H1 (cell line): ENCODE measurements around the gene COL6A2. TPM values are rescaled to one million over a fixed set of nuclear protein-coding genes. Genes with fewer than 3 reads are reported as not detected.

Source experiments
- CTCF ChIA-PET: fragments of 300-600 bp; sonication (Branson Sonifier 250); formaldehyde crosslinking; loops from one replicate; lab custom pipeline; 2021; ENCODE audit not compliant: partially characterized antibody; lab: Charles Lee
- POLR2A ChIA-PET: fragments of 300-600 bp; sonication (Branson Sonifier 250); formaldehyde crosslinking; loops from one replicate; lab custom pipeline; 2021; ENCODE audit warnings: inconsistent platforms; ENCODE audit not compliant: partially characterized antibody; lab: Charles Lee
- DNase-seq, 2 experiments: peaks; one replicate each; pipeline versions ENCODE4 v3.0.0 to v3.0.0-alpha.2; 2010 to 2022; ENCODE audit warnings: low spot score in 2 of 2, low read depth in 1 of 2, mixed read lengths in 1 of 2
- FAIRE-seq: peaks from 2 replicates; lab custom pipeline; 2011; peaks lifted over from hg19 to GRCh38; lab: Jason Lieb, UNC
- H2AFZ ChIP-seq: 2 replicates; pipeline ENCODE4 v1.8.1; 2012; ENCODE audit warnings: low read length, inconsistent platforms
- H2AK5ac ChIP-seq: 2 replicates; pipeline ENCODE4 v1.6.1; 2013; ENCODE audit warnings: low read depth, low read length
- H2BK120ac ChIP-seq: replicated peaks from 2 replicates; pipeline ENCODE3; 2013; ENCODE audit warnings: low read depth, low read length, inconsistent platforms
- H2BK12ac ChIP-seq: 2 replicates; pipeline ENCODE4 v1.6.1; 2013; ENCODE audit warnings: low read depth, low read length
- H2BK15ac ChIP-seq: 2 replicates; pipeline ENCODE4 v1.6.1; 2013; ENCODE audit warnings: low read length
- H2BK20ac ChIP-seq: 2 replicates; pipeline ENCODE4 v1.6.1; 2013; ENCODE audit warnings: low read length
- H2BK5ac ChIP-seq: 2 replicates; pipeline ENCODE4 v1.6.1; 2013; ENCODE audit warnings: low read depth, low read length
- H3K14ac ChIP-seq: 2 replicates; pipeline ENCODE4 v1.6.1; 2013; ENCODE audit warnings: inconsistent platforms; ENCODE audit not compliant: insufficient read length
- H3K18ac ChIP-seq: 2 replicates; pipeline ENCODE4 v1.6.1; 2013; ENCODE audit warnings: low read length; ENCODE audit errors: extremely low read depth
- H3K23ac ChIP-seq: 2 replicates; pipeline ENCODE4 v1.6.1; 2013; ENCODE audit warnings: inconsistent platforms; ENCODE audit not compliant: insufficient read length
- H3K23me2 ChIP-seq: 2 replicates; pipeline ENCODE4 v1.6.1; 2013; ENCODE audit warnings: low read depth, low read length
- H3K27ac ChIP-seq: 2 replicates; pipeline ENCODE4 v1.6.1; 2011; ENCODE audit warnings: low read depth, low read length, inconsistent platforms
- H3K27me3 ChIP-seq, 4 experiments: replicated peaks in 1 of 4; 1 replicate in 1 of 4; 2 replicates in 3 of 4; pipeline versions ENCODE4 v1.6.1 to v1.8.1; 2011 to 2013; ENCODE audit warnings: low read length in 3 of 4, mild to moderate bottlenecking in 3 of 4, inconsistent platforms in 2 of 4, mixed read lengths in 2 of 4, moderate library complexity in 1 of 4; ENCODE audit not compliant: control insufficient read depth in 3 of 4, insufficient read depth in 3 of 4; ENCODE audit errors: extremely low read depth in 1 of 4
- H3K36me3 ChIP-seq, 4 experiments: 2 replicates each; pipeline versions ENCODE4 v1.6.1 to v1.8.1; 2011 to 2013; ENCODE audit warnings: mild to moderate bottlenecking in 4 of 4, low read length in 3 of 4, moderate library complexity in 2 of 4, control low read depth in 1 of 4, inconsistent platforms in 1 of 4; ENCODE audit not compliant: insufficient read depth in 4 of 4, control insufficient read depth in 2 of 4
- H3K4ac ChIP-seq: replicated peaks from 2 replicates; pipeline ENCODE3; 2013; ENCODE audit warnings: low read length, low read depth, mixed read lengths, inconsistent platforms; ENCODE audit not compliant: insufficient read length
- H3K4me1 ChIP-seq, 4 experiments: replicated peaks in 1 of 4; 1 replicate in 1 of 4; 2 replicates in 3 of 4; pipeline versions ENCODE4 v1.6.1 to v1.8.1; 2011 to 2013; ENCODE audit warnings: low read length in 3 of 4, inconsistent platforms in 2 of 4, mixed read lengths in 1 of 4; ENCODE audit not compliant: insufficient read depth in 4 of 4, control insufficient read depth in 3 of 4
- H3K4me2 ChIP-seq, 2 experiments: 2 replicates each; pipeline versions ENCODE4 v1.6.1 to v1.8.1; 2011 to 2013; ENCODE audit warnings: low read depth in 2 of 2, low read length in 2 of 2, control low read depth in 1 of 2, inconsistent platforms in 1 of 2, mild to moderate bottlenecking in 1 of 2; ENCODE audit not compliant: insufficient read depth in 1 of 2
- H3K4me3 ChIP-seq, 4 experiments: fragments of 200-600, 300-600 bp in 1 of 4; sonication (generic), shearing (Covaris generic), sonication (Bioruptor Twin) in 1 of 4; 2 replicates each; pipeline versions ENCODE4 v1.5.1 to v1.8.1; 2011 to 2016; ENCODE audit warnings: low read length in 4 of 4, low read depth in 3 of 4, control low read depth in 2 of 4, inconsistent platforms in 2 of 4, mild to moderate bottlenecking in 2 of 4, mixed read lengths in 1 of 4, moderate library complexity in 1 of 4; ENCODE audit not compliant: insufficient read depth in 2 of 4; ENCODE audit errors: extremely low read depth in 1 of 4
- H3K56ac ChIP-seq: replicated peaks from 2 replicates; pipeline ENCODE3; 2013; ENCODE audit warnings: low read depth, mild to moderate bottlenecking, mixed read lengths, low read length, inconsistent platforms; ENCODE audit not compliant: insufficient read length
- H3K79me1 ChIP-seq: 2 replicates; pipeline ENCODE4 v1.6.1; 2013; ENCODE audit warnings: low read depth, low read length, control low read depth
- H3K79me2 ChIP-seq, 2 experiments: 2 replicates each; pipeline versions ENCODE4 v1.6.1 to v1.8.1; 2012 to 2013; ENCODE audit warnings: low read length in 2 of 2, mild to moderate bottlenecking in 2 of 2, inconsistent platforms in 1 of 2; ENCODE audit not compliant: insufficient read depth in 2 of 2, control insufficient read depth in 1 of 2
- H3K9ac ChIP-seq, 4 experiments: replicated peaks in 1 of 4; 1 replicate in 1 of 4; 2 replicates in 3 of 4; pipeline versions ENCODE4 v1.6.1 to v1.8.1; 2011 to 2013; ENCODE audit warnings: low read depth in 3 of 4, low read length in 3 of 4, control low read depth in 2 of 4, mild to moderate bottlenecking in 2 of 4, moderate library complexity in 2 of 4, inconsistent platforms in 1 of 4; ENCODE audit errors: extremely low read depth in 1 of 4
- H3K9me3 ChIP-seq, 2 experiments: 2 replicates each; pipeline versions ENCODE4 v1.6.1 to v1.8.1; 2012 to 2013; ENCODE audit warnings: mild to moderate bottlenecking in 2 of 2, moderate library complexity in 2 of 2, control low read depth in 1 of 2, inconsistent platforms in 1 of 2, low read depth in 1 of 2, low read length in 1 of 2, mixed read lengths in 1 of 2; ENCODE audit not compliant: insufficient read depth in 2 of 2
- H4K20me1 ChIP-seq, 2 experiments: replicated peaks in 1 of 2; 2 replicates each; pipeline versions ENCODE3 to v1.8.1; 2011 to 2013; ENCODE audit warnings: inconsistent platforms in 2 of 2, low read length in 2 of 2, mild to moderate bottlenecking in 1 of 2; ENCODE audit not compliant: insufficient read depth in 2 of 2, control insufficient read depth in 1 of 2
- H4K5ac ChIP-seq: 2 replicates; pipeline ENCODE4 v1.6.1; 2013; ENCODE audit warnings: low read length, low read depth, mixed read lengths, inconsistent platforms; ENCODE audit not compliant: insufficient read length
- H4K8ac ChIP-seq: 2 replicates; pipeline ENCODE4 v1.8.0; 2013; ENCODE audit warnings: mild to moderate bottlenecking, moderate library complexity, low read length, inconsistent platforms; ENCODE audit not compliant: insufficient read depth; ENCODE audit errors: extremely low read depth
- H4K91ac ChIP-seq: replicated peaks from 2 replicates; pipeline ENCODE3; 2013; ENCODE audit warnings: low read length, mixed read lengths, inconsistent platforms; ENCODE audit not compliant: insufficient read length
- CHD2 ChIP-seq: IDR thresholded peaks from 2 replicates; pipeline ENCODE4 v1.6.1; 2012; ENCODE audit warnings: low read length, improper control_type of control experiment
- SIN3A ChIP-seq, 2 experiments: IDR thresholded peaks in 1 of 2; conservative IDR thresholded peaks in 1 of 2; 2 replicates each; pipeline ENCODE4 v1.6.1; 2011 to 2012; ENCODE audit warnings: low read length in 2 of 2, improper control_type of control experiment in 1 of 2, low read depth in 1 of 2, mild to moderate bottlenecking in 1 of 2
- TAF7 ChIP-seq: optimal IDR thresholded peaks from 2 replicates; pipeline ENCODE3; 2011; ENCODE audit warnings: low read depth, mild to moderate bottlenecking, inconsistent platforms, low read length, moderate library complexity, borderline replicate concordance
- WGBS, 2 experiments: shearing (Covaris generic) in 1 of 2; methylation state at CpG; one replicate each; pipeline versions ENCODE4 v1.1.6 to v1.1.7; 2013 to 2015; ENCODE audit warnings: low lambda C conversion rate in 2 of 2, mixed read lengths in 2 of 2, inconsistent platforms in 1 of 2, low coverage in 1 of 2, missing lambda C conversion rate in 1 of 2; ENCODE audit not compliant: insufficient replicate concordance in 2 of 2, insufficient coverage in 1 of 2, insufficient read length in 1 of 2; ENCODE audit errors: extremely low coverage in 1 of 2, missing lambda C conversion rate in 1 of 2; 5-methylcytosine and 5-hydroxymethylcytosine counted together
- polyA plus RNA-seq, 7 experiments: library from polyadenylated mRNA; depleted of rRNA in 3 of 7; stranded (reverse) in 5 of 7; unstranded in 2 of 7; fragments of >200 nt in 5 of 7; fragments of 200-250 nt in 2 of 7; gene quantifications; 1 replicate in 5 of 7; 2 replicates in 1 of 7; 4 replicates in 1 of 7; pipeline versions ENCODE4 v1.2.1 to v1.2.3, GENCODE V29; 2011 to 2013; ENCODE audit warnings: missing spikeins in 2 of 7, mixed read lengths in 2 of 7
- total RNA-seq: library from RNA; stranded (reverse); fragmentation: NEBNext Ultra II Directional; extraction: Animal tissue kit (Norgen Biotek cat#: 25700); gene quantifications from 2 replicates; pipeline ENCODE4 v1.2.1, GENCODE V29; 2021

COL6A2 gene
- total and polyA plus RNA-seq, 2 of the 8 experiments (the other 6 are each of a cell fraction or from before 2014, with no cell fraction given), result 60.1 to 62.7 TPM

DNA sequence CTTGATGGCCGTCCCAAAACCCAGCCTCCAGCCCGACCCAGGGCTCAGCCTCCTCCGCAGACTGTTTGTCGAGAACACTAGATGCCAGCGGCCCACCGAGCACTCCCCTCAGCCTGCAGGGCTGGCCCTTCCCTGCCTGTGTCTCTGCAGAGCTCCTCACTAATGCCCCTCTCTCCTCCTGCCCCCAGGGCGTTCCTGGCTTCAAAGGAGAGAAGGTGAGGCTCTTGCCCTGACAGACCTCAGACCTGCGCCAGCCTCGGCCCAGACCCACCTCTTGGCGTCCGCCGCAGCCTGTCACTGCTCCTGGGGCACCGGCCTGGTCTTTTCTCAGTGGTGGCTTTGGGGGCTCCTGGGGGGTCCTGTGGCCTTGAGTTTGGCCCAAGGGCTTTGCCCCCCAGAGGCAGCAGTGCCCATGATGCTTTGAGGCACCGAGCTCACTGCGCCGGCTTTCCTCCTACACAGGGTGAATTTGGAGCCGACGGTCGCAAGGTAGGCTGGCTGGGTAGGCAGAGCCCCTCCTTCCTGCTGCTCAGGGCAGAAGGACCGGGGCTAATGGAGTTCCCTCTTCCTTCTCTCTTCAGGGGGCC is 18.4 kb downstream of the COL6A2 start:
- Histone ChIP-seq H3K14ac (no peak overlapping the region), H3K9ac (no peak overlapping the region), H4K5ac (no peak overlapping the region), H3K9me3 (peaks cover 0 to 4% of the 10 kb centered on the region in 2 experiments; a peak in 2 of 4 replicates), H3K23me2 (no peaks in the 10 kb centered on the region), H3K56ac (no peak overlapping the region), H3K36me3 (peaks cover 0 to 28% (median 2%) of the 10 kb centered on the region in 4 experiments; a peak in 5 of 8 replicates), H2BK5ac (no peak overlapping the region), H3K27ac (no peak overlapping the region), H3K23ac (no peak overlapping the region), H4K8ac (0 out of 2 replicates have a peak overlapping the region, but pooled peaks have one; percentile 14), H2BK12ac (no peak overlapping the region), H2AK5ac (no peak overlapping the region), H3K4me1 (no peaks in the 10 kb centered on the region), H3K4me3 (no peak overlapping the region), H2AFZ (no peak overlapping the region), H3K4me2 (no peak overlapping the region), H2BK120ac (no peak overlapping the region), H3K27me3 (no peaks in the 10 kb centered on the region), H3K4ac (no peak overlapping the region), H4K20me1 (peaks cover 0 to 3% of the 10 kb centered on the region in 2 experiments), H3K79me2 (no peaks in the 10 kb centered on the region), H4K91ac (no peak overlapping the region), H3K79me1 (no peaks in the 10 kb centered on the region), H3K18ac (no peak overlapping the region), H2BK20ac (no peak overlapping the region), H2BK15ac (no peak overlapping the region)
- no peak for FAIRE-seq
- no peak for TF ChIP-seq TAF7
- no peak for TF ChIP-seq SIN3A (conservative IDR thresholded peaks at IDR 0.05 in 1 of 2, IDR thresholded peaks at IDR 0.05 in 1 of 2; ENCODE audit: low read depth in 1 of 2, low read length in 2 of 2)
- TF ChIP-seq CHD2, result no peak
- DNase-seq, result peak in 1 of 2 experiments; percentile 38
- 94% methylated on average over 13 of the region's 20 CpGs; no CpG with 5 or more reads in 1 of the 2 experiments for WGBS, 2 experiments
- POLR2A ChIA-PET, result no interaction called here
- CTCF ChIA-PET, result interaction anchor here (1.8 to 3.1 kb wide), 2 partner anchors 27 to 37 kb away, joined by 4 to 14 read pairs; no protein-coding TSS in a partner anchor
